WTC11 (cell line): Measurements from ENCODE around the gene DUSP15. TPM values are rescaled to one million over a fixed set of nuclear protein-coding genes. Genes with fewer than 3 reads are reported as not detected.

Source experiments
- ATAC-seq: fragments of 200-7000 bp; cut with Tn5 transposase; 2 replicates; pipeline ENCODE4 v1.10.0; 2021; ENCODE audit warnings: mild to moderate bottlenecking, moderate library complexity
- CTCF ChIA-PET: fragments of 300-600 bp; sonication (Branson Sonifier 250); formaldehyde crosslinking; loops from one replicate; lab custom pipeline; 2021; ENCODE audit warnings: antibody characterized with exemption; lab: Charles Lee
- POLR2A ChIA-PET: fragments of 350-600 bp; sonication (Branson Sonifier 250); formaldehyde crosslinking; loops from one replicate; lab custom pipeline; 2021; ENCODE audit warnings: antibody characterized with exemption; lab: Charles Lee
- DNase-seq: peaks from one replicate; pipeline ENCODE4 v3.0.0; 2021; ENCODE audit warnings: low spot score
- H3K27ac Mint-ChIP-seq: 2 replicates; pipeline ENCODE4 v1.8.0; 2021; ENCODE audit warnings: mixed read lengths
- H3K27me3 Mint-ChIP-seq: 2 replicates; pipeline ENCODE4 v1.8.0; 2021; ENCODE audit warnings: low read depth, mild to moderate bottlenecking, moderate library complexity, mixed read lengths
- H3K36me3 Mint-ChIP-seq: 2 replicates; pipeline ENCODE4 v1.8.0; 2021; ENCODE audit warnings: mixed read lengths
- H3K4me1 Mint-ChIP-seq: 2 replicates; pipeline ENCODE4 v1.8.0; 2022; ENCODE audit warnings: mixed read lengths
- H3K4me3 Mint-ChIP-seq: 2 replicates; pipeline ENCODE4 v1.8.0; 2021; ENCODE audit warnings: mild to moderate bottlenecking, moderate library complexity, mixed read lengths
- H3K9me3 Mint-ChIP-seq: 2 replicates; pipeline ENCODE4 v1.8.0; 2021; ENCODE audit warnings: mixed read lengths
- ARID4B ChIP-seq: sonication (generic); formaldehyde crosslinking; IDR thresholded peaks from 2 replicates; pipeline ENCODE4 v1.8.0; 2023; ENCODE audit warnings: missing genetic modification reagents, mild to moderate bottlenecking, borderline replicate concordance
- CREM ChIP-seq: sonication (generic); formaldehyde crosslinking; IDR thresholded peaks from 2 replicates; pipeline ENCODE4 v1.8.1; 2022; ENCODE audit warnings: mild to moderate bottlenecking, missing genetic modification reagents, moderate library complexity
- JUN ChIP-seq: sonication (generic); formaldehyde crosslinking; IDR thresholded peaks from 2 replicates; pipeline ENCODE4 v1.8.0; 2023; ENCODE audit warnings: mild to moderate bottlenecking, missing genetic modification reagents
- KAT7 ChIP-seq: sonication (generic); formaldehyde crosslinking; IDR thresholded peaks from 2 replicates; pipeline ENCODE4 v1.8.1; 2023; ENCODE audit warnings: missing genetic modification reagents, mild to moderate bottlenecking, borderline replicate concordance
- NR2C2 ChIP-seq: sonication (generic); formaldehyde crosslinking; IDR thresholded peaks from 2 replicates; pipeline ENCODE4 v1.8.0; 2022; ENCODE audit warnings: mild to moderate bottlenecking, missing genetic modification reagents
- OVOL2 ChIP-seq: fragments of 250-450 bp; sonication (Bioruptor Pico); IDR thresholded peaks from 2 replicates; pipeline ENCODE4 v1.9.0; 2021; ENCODE audit warnings: mild to moderate bottlenecking, borderline replicate concordance
- PREB ChIP-seq: sonication (generic); formaldehyde crosslinking; IDR thresholded peaks from 2 replicates; pipeline ENCODE4 v1.8.1; 2022; ENCODE audit warnings: mild to moderate bottlenecking, missing genetic modification reagents, moderate library complexity, borderline replicate concordance
- RELA ChIP-seq: sonication (generic); formaldehyde crosslinking; IDR thresholded peaks from 2 replicates; pipeline ENCODE4 v1.8.1; 2022; ENCODE audit warnings: missing genetic modification reagents, mild to moderate bottlenecking, borderline replicate concordance
- SMAD3 ChIP-seq: sonication (generic); formaldehyde crosslinking; IDR thresholded peaks from 2 replicates; pipeline ENCODE4 v1.8.0; 2022; ENCODE audit warnings: missing genetic modification reagents, mild to moderate bottlenecking, borderline replicate concordance
- ZBTB21 ChIP-seq: sonication (generic); formaldehyde crosslinking; IDR thresholded peaks from 2 replicates; pipeline ENCODE4 v1.8.1; 2023; ENCODE audit warnings: mild to moderate bottlenecking, missing genetic modification reagents, borderline replicate concordance
- ZMAT4 ChIP-seq: fragments of 250-450 bp; sonication (Bioruptor Pico); IDR thresholded peaks from 2 replicates; pipeline ENCODE4 v1.9.0; 2021; ENCODE audit warnings: mild to moderate bottlenecking
- ZNF121 ChIP-seq: sonication (generic); formaldehyde crosslinking; IDR thresholded peaks from 2 replicates; pipeline ENCODE4 v1.8.0; 2023; ENCODE audit warnings: missing genetic modification reagents
- ZNF263 ChIP-seq: sonication (generic); formaldehyde crosslinking; IDR thresholded peaks from 2 replicates; pipeline ENCODE4 v1.8.1; 2022; ENCODE audit warnings: low read depth, mild to moderate bottlenecking, moderate library complexity, missing genetic modification reagents
- ZNF317 ChIP-seq: sonication (generic); formaldehyde crosslinking; IDR thresholded peaks from 2 replicates; pipeline ENCODE4 v1.8.1; 2023; ENCODE audit warnings: low read depth, mild to moderate bottlenecking, moderate library complexity, missing genetic modification reagents, borderline replicate concordance
- ZNF423 ChIP-seq: fragments of 250-450 bp; sonication (Bioruptor Pico); IDR thresholded peaks from 2 replicates; pipeline ENCODE4 v2.1.2; 2022; ENCODE audit warnings: mild to moderate bottlenecking, moderate library complexity
- total RNA-seq: library from RNA; stranded (reverse); gene quantifications from 3 replicates; pipeline ENCODE4 v1.2.3, GENCODE V29; 2021

Gene DUSP15
- total RNA-seq, 1 experiment from 2014 or later = 1.7 TPM

DNA sequence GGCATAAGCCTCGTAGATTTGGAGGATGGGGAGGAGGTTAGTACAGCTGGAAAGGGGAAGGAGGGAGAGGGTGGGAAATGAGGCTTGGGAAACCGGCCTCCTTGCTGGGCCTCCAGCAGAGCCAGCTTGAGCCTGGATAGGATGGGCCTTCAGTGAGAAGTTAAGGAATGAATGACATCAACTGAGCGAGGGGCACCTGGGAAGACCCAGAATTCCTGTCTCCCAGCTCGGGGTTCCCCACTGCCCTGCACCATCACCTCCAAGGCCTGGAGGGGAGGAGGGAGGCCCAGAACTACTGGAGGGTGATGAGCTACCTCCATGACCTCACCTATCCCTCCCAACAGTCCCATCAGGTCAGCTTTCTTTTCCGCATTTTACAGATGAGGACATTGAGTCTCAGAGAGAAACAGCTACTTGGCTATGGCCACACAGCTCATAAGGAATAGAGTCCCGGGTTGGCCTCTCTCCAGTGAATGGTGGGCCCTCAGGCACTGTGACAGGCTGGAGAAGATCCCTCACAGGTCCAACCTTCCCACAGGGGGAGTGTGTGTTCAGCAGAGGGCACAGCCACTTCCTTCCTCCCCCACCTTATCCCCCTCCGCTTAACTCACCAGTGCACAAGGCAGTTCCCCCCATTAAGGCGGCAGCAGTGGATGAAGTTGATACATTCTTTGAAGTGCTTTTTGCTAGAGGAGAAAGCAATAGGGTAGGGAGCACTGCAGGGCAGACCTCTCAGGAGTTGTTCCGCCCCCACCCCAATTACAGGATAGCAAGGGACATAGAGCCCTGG lies 6.8 kb downstream of the DUSP15 start:
- Mint-ChIP-seq H3K9me3 (no peaks in the 10 kb centered on the region), H3K4me1 (peaks cover 18% of the 10 kb centered on the region), H3K27ac (no peak overlapping the region), H3K4me3 (no peak overlapping the region), H3K27me3 (peaks cover 42% of the 10 kb centered on the region), H3K36me3 (no peaks in the 10 kb centered on the region)
- DNase-seq (peak; percentile 7), ATAC-seq (no peak)
- TF ChIP-seq OVOL2 (CRISPR knock-in tag) (no peak), ZBTB21 (CRISPR knock-in tag) (no peak), PREB (CRISPR knock-in tag) (no peak), ARID4B (CRISPR knock-in tag) (no peak), JUN (CRISPR knock-in tag) (no peak), ZNF263 (CRISPR knock-in tag) (no peak), CREM (CRISPR knock-in tag) (no peak), ZNF317 (CRISPR knock-in tag) (no peak), RELA (CRISPR knock-in tag) (no peak), KAT7 (CRISPR knock-in tag) (no peak)
- POLR2A ChIA-PET = interaction anchor here (0.6 to 0.9 kb wide), 2 partner anchors 82 to 369 kb away, joined by 3 read pairs; no protein-coding TSS in a partner anchor
- CTCF ChIA-PET = interaction anchor here (1.0 to 1.8 kb wide), 4 partner anchors 10 to 154 kb away, joined by 3 to 5 read pairs (median 4); partner anchors contain the start of gene PDRG1

DNA sequence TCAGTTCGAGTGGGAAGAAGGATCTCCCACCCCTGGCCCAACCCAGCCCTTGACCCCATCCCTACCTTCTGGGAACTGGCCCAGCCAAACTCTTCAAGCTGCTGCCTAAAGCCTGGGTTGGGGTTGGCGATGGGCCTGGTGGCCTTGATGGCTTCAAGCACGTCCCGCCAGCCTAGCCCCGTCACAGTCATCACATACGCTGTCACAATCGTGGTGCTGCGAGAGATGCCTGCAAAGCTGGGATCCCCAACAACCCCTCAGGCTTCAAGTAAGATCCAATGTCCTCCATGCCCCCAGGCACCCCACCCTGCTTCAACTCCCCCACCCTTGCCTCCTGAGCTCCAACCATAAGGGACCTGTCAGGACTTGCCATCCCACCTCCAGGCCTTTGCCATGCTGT lies 7.8 kb downstream of the DUSP15 start:
- Mint-ChIP-seq H3K9me3 (no peaks in the 10 kb centered on the region), H3K4me3 (peak overlapping the region; percentile 91), H3K36me3 (no peaks in the 10 kb centered on the region), H3K27ac (no peak overlapping the region), H3K27me3 (peaks cover 38% of the 10 kb centered on the region), H3K4me1 (peaks cover 18% of the 10 kb centered on the region)
- POLR2A ChIA-PET = interaction anchor here (0.6 kb wide), 1 partner anchor 370 kb away, joined by 3 read pairs; no protein-coding TSS in a partner anchor
- DNase-seq (peak; percentile 10), ATAC-seq (no peak)
- TF ChIP-seq ZNF121 (no peak), CREM (CRISPR knock-in tag) (no peak), NR2C2 (CRISPR knock-in tag) (no peak), JUN (CRISPR knock-in tag) (no peak), ZBTB21 (CRISPR knock-in tag) (no peak), ZNF263 (CRISPR knock-in tag) (no peak), ZMAT4 (CRISPR knock-in tag) (no peak), ZNF423 (CRISPR knock-in tag) (no peak), SMAD3 (CRISPR knock-in tag) (no peak)
- CTCF ChIA-PET = interaction anchor here (1.5 to 3.6 kb wide), 4 partner anchors 9 to 155 kb away, joined by 5 to 28 read pairs (median 12); no protein-coding TSS in a partner anchor
